ENCODE results near the gene HSPA1A. TPM values are rescaled to one million over a fixed set of nuclear protein-coding genes. Genes with fewer than 3 reads are reported as not detected.
"Not testable (repeated sequence)": the region's sequence is repeated elsewhere in the genome, so short reads cannot be mapped to it uniquely, and the experiment has no call there.

The HSPA1A gene
- total and polyA plus RNA-seq, 9 donors: 44.6 to 340 (median 140) TPM

- Histone ChIP-seq H3K4me1 (ENCODE audit: insufficient read depth) (peaks cover 4% of the 10 kb centered on the region), H3K36me3 (no peaks in the 10 kb centered on the region), H3K27ac (peak overlapping the region; percentile 65 to 70), H3K9me3 (no peaks in the 10 kb centered on the region), H3K27me3 (no peaks in the 10 kb centered on the region), H3K4me3 (peak overlapping the region; percentile 53)
- intact Hi-C loops (cut with DNase I): loop anchor here in 2 of 4 donors (10.0 kb wide), 1 partner anchor 177 kb away; the partner anchor contains the start of gene LY6G5C (in 2 of the 2)
- no peak for TF ChIP-seq CTCF (IDR thresholded peaks at IDR 0.05)
- no peak for TF ChIP-seq POLR2A (IDR thresholded peaks at IDR 0.05)
- TF ChIP-seq EP300 (IDR thresholded peaks at IDR 0.05): no peak
- DNase-seq: peak in 1 of 5 donors; percentile 14
- WGBS, 3 donors: 28 to 36% (median 36%) methylated on average over 17 of the region's 17 CpGs
These were observed 46.6 kb downstream of the HSPA1A start for GRCh38 chr6:31861919-31862343.

- peaks cover 4% of the 10 kb centered on the region for H3K4me1 ChIP-seq (ENCODE audit: insufficient read depth)
- H3K36me3 ChIP-seq: no peaks in the 10 kb centered on the region
- H3K4me3 ChIP-seq: peak within 1 kb of the TSS; percentile 53
- peak; percentile 98 to 100 (median 99) for DNase-seq
- WGBS, 3 donors: 0 to 1% (median 1%) methylated on average over 54 to 64 of the region's 64 CpGs
- H3K9me3 ChIP-seq: no peaks in the 10 kb centered on the region
- H3K27me3 ChIP-seq: no peaks in the 10 kb centered on the region
- intact Hi-C loops (cut with DNase I): loop anchor here in 2 of 4 donors (10.0 kb wide), 1 partner anchor 178 kb away; the partner anchor contains the start of gene LY6G5C (in 2 of the 2)
- peak within 1 kb of the TSS; percentile 65 to 70 for H3K27ac ChIP-seq
- peak; percentile 97 for TF ChIP-seq POLR2A (IDR thresholded peaks at IDR 0.05)
- peak; percentile 59 for TF ChIP-seq EP300 (IDR thresholded peaks at IDR 0.05)
- TF ChIP-seq CTCF (IDR thresholded peaks at IDR 0.05): no peak
These were observed 47.2 kb downstream of the HSPA1A start, which contains the start of gene NEU1 for GRCh38 chr6:31862344-31863235. TSS of gene NEU1 (minus strand) at chr6:31862821. CDS start at chr6:31862776, 45 bp downstream.

GRCh38 chr6:31864123-31864562, 48.8 kb downstream of the HSPA1A start:
- intact Hi-C loops (cut with DNase I): loop anchor here in 2 of 4 donors (10.0 kb wide), 1 partner anchor 179 kb away; the partner anchor contains the start of gene LY6G5C (in 2 of the 2)
- not testable (repeated sequence) for H3K36me3 ChIP-seq

GRCh38 chr6:31864818-31865204, 49.5 kb downstream of the HSPA1A start:
- no peak for TF ChIP-seq EP300 (IDR thresholded peaks at IDR 0.05)
- TF ChIP-seq POLR2A (IDR thresholded peaks at IDR 0.05): no peak
- TF ChIP-seq CTCF (IDR thresholded peaks at IDR 0.05): no peak
- 80 to 87% (median 82%) methylated on average over 8 of the region's 8 CpGs for WGBS, 3 donors

More at GRCh38 chr6:31864123-31864562, 48.8 kb downstream of the HSPA1A start:
- H3K27me3 ChIP-seq; DNase-seq; H3K4me1 ChIP-seq (ENCODE audit: insufficient read depth); H3K9me3 ChIP-seq: not testable (repeated sequence)
- WGBS, 3 donors: 9 to 15% (median 11%) methylated on average over 16 of the region's 16 CpGs
- Histone ChIP-seq H3K27ac (peak overlapping the region in 1 of 2 donors; percentile 53), H3K4me3 (peak overlapping the region; percentile 40)

More at GRCh38 chr6:31864818-31865204, 49.5 kb downstream of the HSPA1A start:
- Histone ChIP-seq H3K4me1 (ENCODE audit: insufficient read depth) (peaks cover 4% of the 10 kb centered on the region), H3K27me3 (no peaks in the 10 kb centered on the region), H3K36me3 (no peaks in the 10 kb centered on the region), H3K4me3 (no peak overlapping the region), H3K9me3 (no peaks in the 10 kb centered on the region), H3K27ac (no peak overlapping the region)
- DNase-seq: no peak
- intact Hi-C loops (cut with DNase I): loop anchor here in 2 of 4 donors (10.0 kb wide), 1 partner anchor 180 kb away; the partner anchor contains the start of gene LY6G5C (in 2 of the 2)

Data from ovary (tissue), 9 donors.